IMR-90 (cell line): ENCODE measurements around the gene COA1. TPM values are rescaled to one million over a fixed set of nuclear protein-coding genes. Genes with fewer than 3 reads are reported as not detected.

Experiments
- ATAC-seq: fragments of 200-7000 bp; cut with Tn5 transposase; 2 replicates; pipeline ENCODE4 v1.9.1; 2020; ENCODE audit warnings: low read depth, mild to moderate bottlenecking, moderate library complexity
- BruUV-seq: library from RNA; stranded (reverse); fragments of 400-500 nt; replicated peaks from 2 replicates; lab custom pipeline; 2021; lab: Mats Ljungman, UMichigan
- CTCF ChIA-PET: fragments of 300-600 bp; formaldehyde crosslinking; extraction: SDS; loops from one replicate; lab custom pipeline; 2021; ENCODE audit warnings: antibody characterized with exemption; lab: Yijun Ruan, JAX
- POLR2A ChIA-PET: fragments of 300-600 bp; sonication (Branson Sonifier 250); formaldehyde crosslinking; loops from one replicate; lab custom pipeline; 2022; ENCODE audit warnings: antibody characterized with exemption; ENCODE audit not compliant: unreplicated experiment; lab: Charles Lee
- DNase-seq: peaks from one replicate; pipeline ENCODE4 v3.0.0; 2013
- H2AFZ ChIP-seq: replicated peaks from 2 replicates; pipeline ENCODE3; 2013; ENCODE audit warnings: low read length, mild to moderate bottlenecking; ENCODE audit not compliant: poor library complexity
- H2AK5ac ChIP-seq: 2 replicates; pipeline ENCODE4 v1.6.1; 2013; ENCODE audit warnings: low read depth, low read length, inconsistent platforms
- H2AK9ac ChIP-seq: replicated peaks from 2 replicates; pipeline ENCODE3; 2013; ENCODE audit warnings: mild to moderate bottlenecking, low read depth, low read length, moderate library complexity; ENCODE audit not compliant: poor library complexity
- H2BK120ac ChIP-seq: 2 replicates; pipeline ENCODE4 v1.6.1; 2013; ENCODE audit warnings: low read depth, low read length, inconsistent platforms
- H2BK15ac ChIP-seq: 3 replicates; pipeline ENCODE4 v1.6.1; 2013; ENCODE audit warnings: low read depth, low read length, inconsistent platforms
- H2BK20ac ChIP-seq: 2 replicates; pipeline ENCODE4 v1.6.1; 2013; ENCODE audit warnings: low read depth, mild to moderate bottlenecking, inconsistent platforms, low read length, moderate library complexity
- H2BK5ac ChIP-seq: 2 replicates; pipeline ENCODE4 v1.6.1; 2013; ENCODE audit warnings: mild to moderate bottlenecking, low read depth, low read length, inconsistent platforms; ENCODE audit not compliant: poor library complexity, severe bottlenecking
- H3K14ac ChIP-seq: replicated peaks from 2 replicates; pipeline ENCODE4 v1.6.1; 2013; ENCODE audit warnings: low read depth, low read length, inconsistent platforms
- H3K18ac ChIP-seq: 2 replicates; pipeline ENCODE4 v1.6.1; 2013; ENCODE audit warnings: low read depth, low read length, control low read depth
- H3K23ac ChIP-seq: 2 replicates; pipeline ENCODE4 v1.6.1; 2013; ENCODE audit warnings: low read depth, low read length, inconsistent platforms
- H3K27ac ChIP-seq: 2 replicates; pipeline ENCODE4 v1.5.1; 2013; ENCODE audit warnings: mild to moderate bottlenecking, control low read depth, low read length; ENCODE audit not compliant: insufficient read depth
- H3K27me3 ChIP-seq: 2 replicates; pipeline ENCODE4 v1.6.1; 2013; ENCODE audit warnings: low read length; ENCODE audit not compliant: control insufficient read depth, insufficient read depth
- H3K36me3 ChIP-seq: 2 replicates; pipeline ENCODE4 v1.6.1; 2013; ENCODE audit warnings: low read length, mixed read lengths; ENCODE audit not compliant: control insufficient read depth, insufficient read depth
- H3K4ac ChIP-seq: 2 replicates; pipeline ENCODE4 v1.6.1; 2013; ENCODE audit warnings: low read depth, low read length, inconsistent platforms
- H3K4me1 ChIP-seq: 2 replicates; pipeline ENCODE4 v1.6.1; 2013; ENCODE audit warnings: low read length, mixed read lengths; ENCODE audit not compliant: control insufficient read depth, insufficient read depth
- H3K4me2 ChIP-seq: 2 replicates; pipeline ENCODE4 v1.6.1; 2013; ENCODE audit warnings: low read depth, mild to moderate bottlenecking, control low read depth, low read length, moderate library complexity
- H3K4me3 ChIP-seq: 2 replicates; pipeline ENCODE4 v1.5.1; 2013; ENCODE audit warnings: low read depth, mild to moderate bottlenecking, control low read depth, low read length, moderate library complexity; ENCODE audit not compliant: insufficient read depth
- H3K56ac ChIP-seq: 2 replicates; pipeline ENCODE4 v1.6.1; 2013; ENCODE audit warnings: low read length, inconsistent platforms; ENCODE audit not compliant: insufficient read depth; ENCODE audit errors: extremely low read depth
- H3K79me1 ChIP-seq, 2 experiments: 2 replicates each; pipeline ENCODE4 v1.6.1; 2013; ENCODE audit warnings: low read length in 2 of 2, inconsistent platforms in 1 of 2, low read depth in 1 of 2
- H3K9ac ChIP-seq: 2 replicates; pipeline ENCODE4 v1.6.1; 2013; ENCODE audit warnings: low read depth, low read length, control low read depth
- H3K9me1 ChIP-seq: 2 replicates; pipeline ENCODE4 v1.6.1; 2013; ENCODE audit warnings: low read length, inconsistent platforms; ENCODE audit not compliant: insufficient read depth
- H3K9me3 ChIP-seq: 2 replicates; pipeline ENCODE4 v1.6.1; 2013; ENCODE audit warnings: low read length; ENCODE audit not compliant: control insufficient read depth, insufficient read depth
- H4K20me1 ChIP-seq: 2 replicates; pipeline ENCODE4 v1.6.1; 2013; ENCODE audit warnings: low read length, inconsistent platforms; ENCODE audit not compliant: insufficient read depth
- H4K5ac ChIP-seq: 2 replicates; pipeline ENCODE4 v1.6.1; 2013; ENCODE audit warnings: mild to moderate bottlenecking, low read depth, low read length, control low read depth
- H4K8ac ChIP-seq, 2 experiments: 2 replicates each; pipeline ENCODE4 v1.6.1; 2013; ENCODE audit warnings: low read depth in 2 of 2, low read length in 2 of 2, control low read depth in 1 of 2, inconsistent platforms in 1 of 2
- H4K91ac ChIP-seq: 2 replicates; pipeline ENCODE4 v1.6.1; 2013; ENCODE audit warnings: low read depth, low read length, inconsistent platforms; ENCODE audit not compliant: insufficient read depth
- BHLHE40 ChIP-seq: fragments of 150-350 bp; IDR thresholded peaks from 2 replicates; pipeline ENCODE4 v1.6.1; 2016; ENCODE audit warnings: mild to moderate bottlenecking, low read depth, low read length
- ELK1 ChIP-seq: fragments of 150-350 bp; IDR thresholded peaks from 2 replicates; pipeline ENCODE4 v1.6.1; 2016; ENCODE audit warnings: low read depth, mild to moderate bottlenecking, low read length, moderate library complexity, borderline replicate concordance
- FOS ChIP-seq: fragments of 150-350 bp; IDR thresholded peaks from 2 replicates; pipeline ENCODE4 v1.6.1; 2016; ENCODE audit warnings: low read depth, low read length
- MAFK ChIP-seq: IDR thresholded peaks from 2 replicates; pipeline ENCODE4 v1.6.1; 2012; ENCODE audit warnings: low read depth, low read length, improper control_type of control experiment
- MXI1 ChIP-seq: IDR thresholded peaks from 2 replicates; pipeline ENCODE4 v1.6.1; 2012; ENCODE audit warnings: low read depth, mild to moderate bottlenecking, low read length, moderate library complexity, borderline replicate concordance
- POLR2A ChIP-seq: IDR thresholded peaks from 2 replicates; pipeline ENCODE4 v1.6.1; 2012; ENCODE audit warnings: mild to moderate bottlenecking, low read depth, low read length
- RCOR1 ChIP-seq: IDR thresholded peaks from 2 replicates; pipeline ENCODE4 v1.6.1; 2012; ENCODE audit warnings: mild to moderate bottlenecking, low read length, improper control_type of control experiment; ENCODE audit not compliant: insufficient replicate concordance
- SMC3 ChIP-seq: fragments of 150-350 bp; IDR thresholded peaks from 2 replicates; pipeline ENCODE4 v1.6.1; 2016; ENCODE audit warnings: low read depth, mild to moderate bottlenecking, antibody characterized with exemption, low read length, moderate library complexity
- USF2 ChIP-seq: fragments of 150-350 bp; IDR thresholded peaks from 2 replicates; pipeline ENCODE4 v1.6.1; 2017; ENCODE audit warnings: mild to moderate bottlenecking, antibody characterized with exemption, low read length, low read depth
- WGBS, 2 experiments: methylation state at CpG; one replicate each; pipeline versions ENCODE4 v1.1.5 to v1.1.7; 2013; ENCODE audit warnings: missing lambda C conversion rate in 2 of 2; ENCODE audit not compliant: insufficient read length in 1 of 2; ENCODE audit errors: extremely low coverage in 2 of 2; 5-methylcytosine and 5-hydroxymethylcytosine counted together
- dilution Hi-C: fragments of 300-500 bp; cut with HindIII; formaldehyde crosslinking; loops from one replicate; pipeline ENCODE4 v1.14.3; 2018; ENCODE audit warnings: low sequenced_read_pairs; ENCODE audit not compliant: unreplicated experiment
- in situ Hi-C: fragments of 300-500 bp; cut with MboI; formaldehyde crosslinking; loops from 3 replicates; pipeline ENCODE4 v1.14.3; 2019; ENCODE audit warnings: low sequenced_read_pairs, inconsistent platforms, mixed read lengths
- intact Hi-C: fragments of 100-400 bp; cut with micrococcal nuclease; formaldehyde crosslinking; loops from 2 replicates; pipeline ENCODE4 v1.10.0; 2022
- polyA plus RNA-seq, 3 experiments: library from polyadenylated mRNA; depleted of rRNA; stranded (reverse); fragments of >200 nt; gene quantifications; 2 replicates each; pipeline ENCODE4 v1.2.3, GENCODE V29; 2012; ENCODE audit warnings: low replicate concordance in 1 of 3
- total RNA-seq: library from RNA; depleted of rRNA; stranded (reverse); fragments of >200 nt; gene quantifications from 2 replicates; pipeline ENCODE4 v1.2.3, GENCODE V29; 2012

The COA1 gene
- total and polyA plus RNA-seq, 2 of the 4 experiments (the other 2 are of a cell fraction), result 34.2 to 59.5 TPM

DNA sequence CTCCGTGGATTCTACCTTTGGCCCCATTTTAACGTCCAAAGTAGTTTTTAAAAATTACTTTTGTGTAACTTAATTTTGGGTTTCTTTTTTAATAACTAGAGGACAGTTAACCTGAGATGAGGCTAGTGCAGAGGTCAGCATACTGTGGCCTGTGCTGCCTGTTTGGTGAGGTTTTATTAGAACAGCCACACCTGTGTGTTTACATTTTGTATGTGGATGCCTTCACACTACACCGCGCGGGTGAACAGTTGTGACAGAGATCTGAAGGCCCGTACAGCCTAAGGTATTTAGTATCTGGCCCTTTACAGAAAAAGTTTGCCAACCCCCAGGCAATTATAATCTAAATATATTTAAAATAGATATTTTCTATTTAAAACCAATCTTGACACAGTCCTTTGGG, 99.5 kb downstream of the COA1 start:
- Histone ChIP-seq H3K9me3 (no peaks in the 10 kb centered on the region), H3K4me1 (peaks cover 2% of the 10 kb centered on the region; the same call in 1 of the 2 replicates), H3K23ac (no peak overlapping the region), H2BK15ac (no peak overlapping the region), H3K4me3 (no peak overlapping the region), H2BK20ac (no peak overlapping the region), H2AK9ac (no peak overlapping the region), H2AK5ac (no peak overlapping the region), H4K91ac (no peak overlapping the region), H4K5ac (no peak overlapping the region), H3K14ac (no peak overlapping the region), H3K4me2 (no peak overlapping the region), H2BK120ac (no peak overlapping the region), H3K9ac (no peak overlapping the region), H3K56ac (no peak overlapping the region), H3K27ac (no peak overlapping the region), H3K79me1 (peaks cover 45 to 68% of the 10 kb centered on the region in 2 experiments), H3K4ac (no peak overlapping the region), H2AFZ (no peak overlapping the region), H3K18ac (no peak overlapping the region), H2BK5ac (no peak overlapping the region), H3K9me1 (peaks cover 3% of the 10 kb centered on the region; the same call in 1 of the 2 replicates), H4K8ac (no peak overlapping the region), H3K27me3 (no peaks in the 10 kb centered on the region), H4K20me1 (peaks cover 9% of the 10 kb centered on the region; the same call in 1 of the 2 replicates), H3K36me3 (peaks cover 32% of the 10 kb centered on the region)
- BruUV-seq, result no TSS peak
- ChIA-PET POLR2A (interaction anchor here (0.7 kb wide), 1 partner anchor 14 kb away, joined by 3 read pairs; no protein-coding TSS in a partner anchor), CTCF (no interaction called here)
- in situ Hi-C loops, result no loop called here
- no peak for ATAC-seq
- no peak for TF ChIP-seq MAFK
- no peak for TF ChIP-seq POLR2A
- TF ChIP-seq RCOR1, result no peak
- TF ChIP-seq MXI1, result no peak
- no peak for TF ChIP-seq FOS
- TF ChIP-seq SMC3, result no peak
- TF ChIP-seq BHLHE40, result no peak
- TF ChIP-seq ELK1, result no peak
- no peak for TF ChIP-seq USF2
- no peak for DNase-seq
- intact Hi-C loops, result no loop called here
- WGBS, 2 experiments, result 100% methylated on average over 1 of the region's 6 CpGs; no CpG with 5 or more reads in 1 of the 2 experiments
- dilution Hi-C loops, result no loop called here
